WERI-Rb-1 (cell line): Measurements from ENCODE around the gene NRXN3.

ENCODE experiments used
- DNase-seq: peaks from one replicate; pipeline ENCODE4 v3.0.0-alpha.2; 2020
- H3K27ac ChIP-seq: fragments of 250-450 bp; sonication (Bioruptor Pico); 2 replicates; pipeline ENCODE4 v1.5.1; 2020; ENCODE audit warnings: mild to moderate bottlenecking, moderate library complexity
- H3K27me3 ChIP-seq: fragments of 250-450 bp; sonication (Bioruptor Pico); 2 replicates; pipeline ENCODE4 v1.5.1; 2021; ENCODE audit warnings: mild to moderate bottlenecking, low read depth, moderate library complexity; ENCODE audit not compliant: insufficient read depth, severe bottlenecking
- H3K36me3 ChIP-seq: fragments of 250-450 bp; sonication (Bioruptor Pico); 2 replicates; pipeline ENCODE4 v1.5.1; 2020; ENCODE audit warnings: mild to moderate bottlenecking, moderate library complexity
- H3K4me3 ChIP-seq: 2 replicates; pipeline ENCODE4 v1.5.1; 2011; ENCODE audit warnings: low read depth, mild to moderate bottlenecking, control low read depth, low read length
- H3K9me3 ChIP-seq: fragments of 250-450 bp; sonication (Bioruptor Pico); 2 replicates; pipeline ENCODE4 v1.5.1; 2021; ENCODE audit warnings: mild to moderate bottlenecking, moderate library complexity; ENCODE audit not compliant: severe bottlenecking
- CTCF ChIP-seq: IDR thresholded peaks from 2 replicates; pipeline ENCODE4 v1.5.1; 2011; ENCODE audit warnings: low read depth, mild to moderate bottlenecking, control low read depth, inconsistent platforms, low read length

The NRXN3 gene

GRCh38 chr14:78637489-78637888 is 467.3 kb downstream of the NRXN3 start:
- DNase-seq, result no peak
- no peaks in the 10 kb centered on the region for H3K9me3 ChIP-seq
- no peaks in the 10 kb centered on the region for H3K36me3 ChIP-seq
- no peaks in the 10 kb centered on the region for H3K27me3 ChIP-seq
- no peak for TF ChIP-seq CTCF
- H3K27ac ChIP-seq, result no peak overlapping the region
- H3K4me3 ChIP-seq, result no peak overlapping the region

- no peak for DNase-seq
- H3K27me3 ChIP-seq, result no peaks in the 10 kb centered on the region
These were observed 467.8 kb downstream of the NRXN3 start for GRCh38 chr14:78637908-78638475.

GRCh38 chr14:78638926-78639325 is 468.8 kb downstream of the NRXN3 start:
- Histone ChIP-seq H3K36me3 (no peaks in the 10 kb centered on the region), H3K27me3 (no peaks in the 10 kb centered on the region), H3K27ac (no peak overlapping the region), H3K4me3 (no peak overlapping the region), H3K9me3 (no peaks in the 10 kb centered on the region)
- no peak for TF ChIP-seq CTCF
- DNase-seq, result no peak

More at GRCh38 chr14:78637908-78638475, 467.8 kb downstream of the NRXN3 start:
- Histone ChIP-seq H3K36me3 (no peaks in the 10 kb centered on the region), H3K4me3 (no peak overlapping the region), H3K27ac (no peak overlapping the region), H3K9me3 (no peaks in the 10 kb centered on the region)
- no peak for TF ChIP-seq CTCF

GRCh38 chr14:78644824-78645559 is 474.8 kb downstream of the NRXN3 start:
- Histone ChIP-seq H3K27me3 (no peaks in the 10 kb centered on the region), H3K9me3 (no peaks in the 10 kb centered on the region), H3K27ac (no peak overlapping the region), H3K36me3 (no peaks in the 10 kb centered on the region), H3K4me3 (no peak overlapping the region)
- DNase-seq, result no peak
- no peak for TF ChIP-seq CTCF

- no peaks in the 10 kb centered on the region for H3K36me3 ChIP-seq
- no peaks in the 10 kb centered on the region for H3K27me3 ChIP-seq
- no peak for DNase-seq
- peaks cover 3% of the 10 kb centered on the region for H3K9me3 ChIP-seq
- no peak for TF ChIP-seq CTCF
- H3K4me3 ChIP-seq, result no peak overlapping the region
- H3K27ac ChIP-seq, result no peak overlapping the region
These were observed 482.6 kb downstream of the NRXN3 start for GRCh38 chr14:78652727-78653126.
